NCI-H2107 treated with DMSO at 0.1 percent for 48 hours (cell line): ENCODE results near the gene MAGI3.

Experiments
- DNase-seq: peaks from one replicate; lab custom pipeline; 2025; ENCODE audit not compliant: unreplicated experiment; lab: John Stamatoyannopoulos, UW

Gene MAGI3

GRCh38 chr1:113511269-113511668 lies 121.0 kb downstream of the MAGI3 start:
- no peak for DNase-seq

GRCh38 chr1:113515498-113515897 lies 125.2 kb downstream of the MAGI3 start:
- DNase-seq: no peak

- no peak for DNase-seq
Observed at GRCh38 chr1:113517346-113517745, 127.0 kb downstream of the MAGI3 start.

- no peak for DNase-seq
Observed at GRCh38 chr1:113517983-113518382, 127.7 kb downstream of the MAGI3 start.

- DNase-seq: no peak
Observed at GRCh38 chr1:113519556-113519955, 129.2 kb downstream of the MAGI3 start.

GRCh38 chr1:113530021-113530420 lies 139.7 kb downstream of the MAGI3 start:
- DNase-seq: no peak

- DNase-seq: no peak
Observed at GRCh38 chr1:113531321-113531720, 141.0 kb downstream of the MAGI3 start.

GRCh38 chr1:113533061-113533460 lies 142.7 kb downstream of the MAGI3 start:
- no peak for DNase-seq

GRCh38 chr1:113534130-113534817 lies 144.0 kb downstream of the MAGI3 start:
- no peak for DNase-seq

- no peak for DNase-seq
Observed at GRCh38 chr1:113534875-113535274, 144.6 kb downstream of the MAGI3 start.

GRCh38 chr1:113536182-113536780 lies 146.0 kb downstream of the MAGI3 start:
- DNase-seq: no peak

- no peak for DNase-seq
Observed at GRCh38 chr1:113538225-113538624, 147.9 kb downstream of the MAGI3 start.

- no peak for DNase-seq
Observed at GRCh38 chr1:113540335-113540734, 150.0 kb downstream of the MAGI3 start.

GRCh38 chr1:113541106-113541505 lies 150.8 kb downstream of the MAGI3 start:
- no peak for DNase-seq

- no peak for DNase-seq
Observed at GRCh38 chr1:113542221-113542701, 151.9 kb downstream of the MAGI3 start.

- no peak for DNase-seq
Observed at GRCh38 chr1:113543110-113543509, 152.8 kb downstream of the MAGI3 start.

- DNase-seq: no peak
Observed at GRCh38 chr1:113545210-113545609, 154.9 kb downstream of the MAGI3 start.

GRCh38 chr1:113545626-113546025 lies 155.3 kb downstream of the MAGI3 start:
- no peak for DNase-seq

GRCh38 chr1:113551728-113552127 lies 161.4 kb downstream of the MAGI3 start:
- no peak for DNase-seq

GRCh38 chr1:113552244-113552643 lies 161.9 kb downstream of the MAGI3 start:
- DNase-seq: no peak

- DNase-seq: no peak
Observed at GRCh38 chr1:113557187-113557586, 166.9 kb downstream of the MAGI3 start.

GRCh38 chr1:113565621-113566020 lies 175.3 kb downstream of the MAGI3 start:
- DNase-seq: no peak

- DNase-seq: no peak
Observed at GRCh38 chr1:113567427-113567826, 177.1 kb downstream of the MAGI3 start.
